Activated CD4-positive, alpha-beta T cell treated with anti-CD3 and anti-CD28 coated beads, Interleukin-2, Interleukin-6, amounts not matched to agents 100 ng/mL and 50 ng/mL, durations not matched to agents 16 hours and 8 hours (primary cell): Measurements from ENCODE around the gene JAM2.

ENCODE experiments used
- DNase-seq: peaks from one replicate; pipeline ENCODE4 v3.0.0-alpha.2; 2020

Gene JAM2

GRCh38 chr21:25722631-25723030, 83.6 kb downstream of the JAM2 start:
- no peak for DNase-seq

DNA sequence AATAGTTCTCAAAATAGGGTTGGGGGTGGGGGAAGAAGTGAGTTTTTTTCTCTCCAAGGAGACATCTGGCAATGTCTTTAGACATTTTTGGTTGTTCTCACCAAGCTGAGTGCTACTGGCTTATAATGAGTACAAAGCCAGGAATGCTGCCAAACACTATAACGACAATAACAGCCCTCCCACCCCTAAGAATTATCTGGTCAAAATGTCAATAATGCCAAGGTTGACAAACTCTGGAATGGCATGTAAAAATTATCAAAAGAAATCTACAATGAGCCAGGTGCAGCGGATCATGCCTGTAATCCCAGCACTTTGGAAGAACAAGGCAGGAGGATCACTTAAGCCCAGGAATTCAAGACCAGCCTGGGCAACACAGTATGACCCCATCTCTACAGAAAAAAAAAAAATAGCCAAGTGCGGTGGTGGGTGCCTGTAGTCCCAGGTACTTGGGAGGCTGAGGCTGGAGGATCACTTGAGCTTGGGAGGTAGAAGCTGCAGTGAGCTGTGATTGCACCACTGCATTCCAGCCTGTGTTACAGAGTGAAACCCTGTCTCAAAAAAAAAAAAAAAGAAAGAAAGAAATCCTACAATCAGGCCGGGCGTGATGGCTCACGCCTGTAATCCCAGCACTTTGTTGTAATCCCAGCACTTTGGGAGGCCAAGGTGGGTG, 93.2 kb downstream of the JAM2 start:
- DNase-seq: no peak

GRCh38 chr21:25733859-25734653, 95.0 kb downstream of the JAM2 start:
- peak; percentile 26 for DNase-seq

GRCh38 chr21:25734654-25734903, 95.5 kb downstream of the JAM2 start:
- DNase-seq: no peak

GRCh38 chr21:25734904-25735645, 96.0 kb downstream of the JAM2 start, which contains the start of the genes ATP5PF and GABPA:
Gene ATP5PF, minus strand, starts transcription at chr21:25734904. Its CDS starts 5,110 bp downstream, at chr21:25729794.
Gene GABPA, plus strand, starts transcription at chr21:25734972. Its CDS starts 6,627 bp downstream, at chr21:25741599.
- DNase-seq: peak; percentile 98

DNA sequence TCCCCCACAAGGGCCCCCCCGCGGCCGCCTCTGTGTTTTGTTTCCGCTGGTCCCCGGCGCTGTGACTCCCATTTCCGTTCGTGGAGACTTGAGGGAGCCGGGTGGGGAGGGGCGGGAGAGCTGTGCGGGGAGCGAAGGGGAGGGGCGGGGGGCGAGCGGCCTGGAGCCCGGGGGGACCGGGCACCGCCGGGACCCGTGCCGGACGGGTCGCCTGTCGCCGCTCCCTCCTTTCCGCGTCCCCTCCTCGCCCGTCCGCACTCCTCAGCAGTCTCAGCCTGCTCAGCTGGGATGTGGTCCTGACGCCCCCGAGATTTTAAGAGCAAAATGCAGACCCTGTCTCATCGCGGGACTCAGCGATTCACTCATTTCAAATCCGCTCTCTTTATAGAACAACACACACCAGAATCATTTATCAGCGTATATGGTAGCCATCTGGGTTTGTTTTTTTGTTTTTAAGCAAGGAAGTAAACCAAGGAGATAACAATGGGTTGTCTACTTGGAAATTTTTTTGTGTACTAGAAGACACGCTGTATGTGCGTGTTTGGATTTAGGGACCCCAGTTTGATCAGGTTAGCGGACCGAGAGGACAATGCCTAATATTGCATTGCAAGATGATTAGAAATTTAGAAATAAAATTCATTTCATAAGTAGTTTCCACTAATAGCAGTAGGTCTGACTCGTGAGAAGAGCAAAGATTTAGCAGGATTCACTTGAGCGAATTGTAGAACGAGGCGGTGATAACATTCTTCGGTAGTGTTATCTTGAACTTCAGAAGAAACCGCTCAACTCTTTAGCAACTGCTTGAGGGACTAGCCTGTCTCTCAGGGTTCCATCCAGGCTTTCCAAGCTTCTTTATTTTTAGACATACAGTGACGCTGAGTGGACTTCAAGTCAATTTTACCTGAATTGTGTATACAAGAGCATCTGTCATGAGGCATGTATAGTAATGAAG, 96.9 kb downstream of the JAM2 start:
- DNase-seq: peak; percentile 83

DNA sequence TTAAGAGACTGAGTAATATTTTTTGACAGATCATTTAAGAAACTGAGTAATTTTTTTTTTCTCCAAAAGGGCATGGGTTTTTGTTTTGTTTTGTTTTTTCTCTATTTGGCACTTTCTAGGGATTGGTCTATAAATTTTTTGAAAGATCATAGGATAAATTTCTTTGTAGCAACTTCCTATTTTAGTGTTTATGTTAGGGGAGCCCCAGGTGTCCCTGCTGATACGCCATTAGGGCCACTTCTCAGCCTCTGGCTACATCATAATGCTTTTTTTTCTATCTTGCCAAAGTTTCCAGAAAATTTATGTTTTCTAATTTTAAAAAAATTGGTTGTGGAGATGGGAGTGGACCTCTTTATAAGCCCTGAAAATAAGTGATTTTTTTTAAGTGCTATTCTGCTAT, 98.4 kb downstream of the JAM2 start:
- no peak for DNase-seq

GRCh38 chr21:25742900-25743299, 103.8 kb downstream of the JAM2 start:
- DNase-seq: no peak

DNA sequence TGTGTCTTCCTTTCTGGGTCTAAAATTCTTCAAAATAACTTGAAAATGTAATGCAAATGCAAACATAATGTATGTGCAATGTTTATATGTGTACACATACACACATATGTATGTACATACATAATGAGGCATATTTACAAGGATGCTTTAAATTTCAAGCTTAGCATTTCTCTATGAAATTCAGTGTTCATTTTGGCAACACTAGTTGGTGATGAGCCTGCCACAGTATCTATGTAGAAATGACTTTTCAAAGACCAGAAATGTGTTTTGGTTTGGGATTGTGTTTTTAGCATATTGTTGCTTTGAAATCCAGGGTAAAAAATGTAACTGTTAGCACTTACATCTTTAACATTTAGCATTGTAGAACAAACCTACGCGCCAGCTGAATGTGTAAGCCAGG, 105.8 kb downstream of the JAM2 start:
- no peak for DNase-seq

GRCh38 chr21:25750085-25750484, 111.0 kb downstream of the JAM2 start:
- peak; percentile 10 for DNase-seq

- DNase-seq: no peak
Measured at GRCh38 chr21:25752416-25752815, 113.4 kb downstream of the JAM2 start.

DNA sequence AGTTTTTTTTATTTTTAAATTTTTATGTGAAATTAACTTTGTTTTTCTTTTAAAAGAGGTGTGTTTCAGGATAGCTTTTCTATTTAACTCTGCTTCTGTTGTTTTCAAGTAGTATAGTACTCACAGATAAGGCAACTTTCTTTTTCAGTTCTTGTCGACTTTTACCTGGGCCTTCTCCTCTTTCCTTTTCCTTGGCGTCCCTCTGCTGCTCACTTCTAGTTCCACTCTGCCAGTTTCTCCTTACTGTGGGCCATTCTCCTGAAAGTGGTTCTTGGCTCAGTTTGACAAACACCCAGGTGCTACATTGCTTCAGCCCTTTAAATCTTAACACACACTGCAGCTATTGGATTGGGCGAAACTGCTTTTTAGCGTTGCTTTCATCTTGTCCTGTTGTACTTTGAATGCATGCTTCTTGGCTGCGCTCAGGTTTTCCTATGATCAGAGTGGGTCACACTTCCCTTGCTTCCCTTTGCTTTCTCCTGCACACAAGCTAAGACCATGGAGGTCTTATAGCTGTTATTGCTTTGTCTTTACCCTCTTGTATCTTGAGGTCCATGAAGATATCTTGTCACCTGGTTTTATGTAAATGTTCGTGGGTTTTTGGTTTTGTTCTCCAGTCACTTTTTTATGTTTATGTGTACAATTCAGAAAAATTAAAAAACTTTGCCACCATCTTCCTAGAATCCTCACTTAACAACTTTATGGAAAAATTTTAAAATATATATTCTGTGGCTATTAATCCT, 117.3 kb downstream of the JAM2 start:
- DNase-seq: no peak

DNA sequence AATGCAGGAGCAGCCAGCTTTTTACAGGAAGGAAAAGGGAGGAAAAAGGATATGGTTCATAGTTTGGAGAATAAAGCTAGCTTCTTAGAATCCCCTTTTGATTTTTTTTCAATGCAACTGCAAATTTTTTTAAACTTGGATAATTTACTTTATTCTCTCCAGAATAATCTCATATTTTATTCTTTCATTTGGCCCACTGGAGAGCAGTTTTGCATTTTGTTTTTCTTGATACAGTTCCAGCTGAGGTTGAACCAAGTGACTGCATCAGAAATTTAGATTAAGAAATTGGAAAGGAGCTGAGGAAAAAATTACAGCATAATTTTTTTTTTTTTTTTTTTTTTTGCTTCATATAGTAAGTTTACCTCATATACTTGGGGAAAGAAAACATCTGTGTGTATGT, 118.5 kb downstream of the JAM2 start:
- no peak for DNase-seq

GRCh38 chr21:25759573-25759972, 120.5 kb downstream of the JAM2 start:
- DNase-seq: peak; percentile 34

GRCh38 chr21:25760061-25760460, 121.0 kb downstream of the JAM2 start:
- no peak for DNase-seq

GRCh38 chr21:25760677-25761076, 121.6 kb downstream of the JAM2 start:
- no peak for DNase-seq

GRCh38 chr21:25764065-25764464, 125.0 kb downstream of the JAM2 start:
- no peak for DNase-seq
